ENCODE data around the gene DBI. TPM values are rescaled to one million over a fixed set of nuclear protein-coding genes. Genes with fewer than 3 reads are reported as not detected.

The DBI gene
- total RNA-seq, 1 donor from 2014 or later, result 293 TPM

Other genes starting within 250 kb of the DBI start
- 0.27 and 0.68 TPM in 2 replicates for gene C1QL2, start 208.2 kb upstream of the DBI start, total RNA-seq
- 60.7 and 75.7 TPM in 2 replicates for gene STEAP3, start 143.1 kb upstream of the DBI start, total RNA-seq
- 10.9 and 15.8 TPM in 2 replicates for gene C2orf76, start 143 bp upstream of the DBI start, total RNA-seq
- gene TMEM37, start 64.9 kb downstream of the DBI start, total RNA-seq, result not detected in 2 replicates
- gene SCTR, start 157.5 kb downstream of the DBI start, total RNA-seq, result not detected in 2 replicates
- not detected in 2 replicates for gene CFAP221, start 177.5 kb downstream of the DBI start, total RNA-seq

Measured in myocyte (in vitro differentiated cells).